ENCODE results near the gene FAM193B. TPM values are rescaled to one million over a fixed set of nuclear protein-coding genes. Genes with fewer than 3 reads are reported as not detected.

FAM193B gene
- total and polyA plus RNA-seq, 9 of the 15 experiments (the other 6 are each of a cell fraction or from before 2014, with no cell fraction given): 4.4 to 76.4 (median 37.3) TPM

DNA sequence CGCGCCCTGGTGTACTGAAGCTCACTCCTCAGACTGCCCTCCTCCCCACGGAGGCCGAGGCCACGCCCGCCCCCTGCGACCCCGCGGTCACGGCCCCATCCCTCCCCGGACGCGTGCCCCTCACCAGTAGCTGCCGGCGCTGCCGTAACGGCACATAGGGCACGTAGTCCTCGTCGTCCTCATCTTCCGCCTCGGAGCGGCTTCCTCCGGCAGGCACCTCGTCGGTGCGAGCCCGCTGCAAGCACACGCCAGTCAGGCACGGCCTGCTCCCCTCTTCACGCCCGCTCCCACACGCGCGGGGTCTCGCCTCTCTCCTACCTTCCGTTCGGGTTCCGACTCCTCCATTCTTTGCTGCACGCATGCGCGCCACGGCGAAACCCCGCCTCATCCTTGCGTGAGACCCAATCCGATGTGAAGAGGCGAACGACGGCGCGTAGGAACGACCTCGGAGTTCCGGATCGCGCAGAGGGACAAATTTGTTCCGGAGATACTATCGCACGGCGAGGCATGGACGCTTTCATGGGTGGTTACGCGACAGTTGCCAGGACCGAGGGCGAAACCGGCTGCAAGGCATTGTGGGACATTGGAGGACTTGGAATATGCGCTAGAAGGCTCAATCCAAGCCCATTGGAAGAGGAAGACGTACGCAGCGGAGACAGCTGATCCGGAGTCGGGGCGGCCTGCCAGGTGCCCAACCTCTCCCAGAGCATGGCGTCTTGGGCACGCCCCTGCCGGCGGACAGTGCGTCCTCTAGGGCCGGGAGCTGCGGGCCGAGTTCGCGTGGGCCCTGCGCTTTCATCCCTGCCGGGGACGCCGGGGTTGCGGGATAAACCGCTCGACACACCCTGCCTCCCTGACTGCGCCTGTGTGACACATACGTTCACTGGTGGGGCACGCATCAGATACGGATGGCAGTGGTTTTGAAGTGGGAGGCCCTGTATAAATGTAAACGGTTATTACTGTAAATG is 37.5 kb downstream of the FAM193B start, which contains the start of gene DDX41 (continued):
- TF ChIP-seq, protein P1, sequence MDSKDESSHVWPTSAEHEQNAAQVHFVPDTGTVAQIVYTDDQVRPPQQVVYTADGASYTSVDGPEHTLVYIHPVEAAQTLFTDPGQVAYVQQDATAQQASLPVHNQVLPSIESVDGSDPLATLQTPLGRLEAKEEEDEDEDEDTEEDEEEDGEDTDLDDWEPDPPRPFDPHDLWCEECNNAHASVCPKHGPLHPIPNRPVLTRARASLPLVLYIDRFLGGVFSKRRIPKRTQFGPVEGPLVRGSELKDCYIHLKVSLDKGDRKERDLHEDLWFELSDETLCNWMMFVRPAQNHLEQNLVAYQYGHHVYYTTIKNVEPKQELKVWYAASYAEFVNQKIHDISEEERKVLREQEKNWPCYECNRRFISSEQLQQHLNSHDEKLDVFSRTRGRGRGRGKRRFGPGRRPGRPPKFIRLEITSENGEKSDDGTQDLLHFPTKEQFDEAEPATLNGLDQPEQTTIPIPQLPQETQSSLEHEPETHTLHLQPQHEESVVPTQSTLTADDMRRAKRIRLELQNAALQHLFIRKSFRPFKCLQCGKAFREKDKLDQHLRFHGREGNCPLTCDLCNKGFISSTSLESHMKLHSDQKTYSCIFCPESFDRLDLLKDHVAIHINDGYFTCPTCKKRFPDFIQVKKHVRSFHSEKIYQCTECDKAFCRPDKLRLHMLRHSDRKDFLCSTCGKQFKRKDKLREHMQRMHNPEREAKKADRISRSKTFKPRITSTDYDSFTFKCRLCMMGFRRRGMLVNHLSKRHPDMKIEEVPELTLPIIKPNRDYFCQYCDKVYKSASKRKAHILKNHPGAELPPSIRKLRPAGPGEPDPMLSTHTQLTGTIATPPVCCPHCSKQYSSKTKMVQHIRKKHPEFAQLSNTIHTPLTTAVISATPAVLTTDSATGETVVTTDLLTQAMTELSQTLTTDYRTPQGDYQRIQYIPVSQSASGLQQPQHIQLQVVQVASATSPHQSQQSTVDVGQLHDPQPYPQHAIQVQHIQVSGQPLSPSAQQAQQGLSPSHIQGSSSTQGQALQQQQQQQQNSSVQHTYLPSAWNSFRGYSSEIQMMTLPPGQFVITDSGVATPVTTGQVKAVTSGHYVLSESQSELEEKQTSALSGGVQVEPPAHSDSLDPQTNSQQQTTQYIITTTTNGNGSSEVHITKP (IDR thresholded peaks at IDR 0.05; ENCODE audit: partially characterized antibody): peak; percentile 63
- no peak for TF ChIP-seq GATAD2B (IDR thresholded peaks at IDR 0.05; ENCODE audit: borderline replicate concordance)
- TF ChIP-seq TCFL5 (CRISPR knock-in tag; conservative IDR thresholded peaks at IDR 0.05): no peak
- TF ChIP-seq, protein P2, sequence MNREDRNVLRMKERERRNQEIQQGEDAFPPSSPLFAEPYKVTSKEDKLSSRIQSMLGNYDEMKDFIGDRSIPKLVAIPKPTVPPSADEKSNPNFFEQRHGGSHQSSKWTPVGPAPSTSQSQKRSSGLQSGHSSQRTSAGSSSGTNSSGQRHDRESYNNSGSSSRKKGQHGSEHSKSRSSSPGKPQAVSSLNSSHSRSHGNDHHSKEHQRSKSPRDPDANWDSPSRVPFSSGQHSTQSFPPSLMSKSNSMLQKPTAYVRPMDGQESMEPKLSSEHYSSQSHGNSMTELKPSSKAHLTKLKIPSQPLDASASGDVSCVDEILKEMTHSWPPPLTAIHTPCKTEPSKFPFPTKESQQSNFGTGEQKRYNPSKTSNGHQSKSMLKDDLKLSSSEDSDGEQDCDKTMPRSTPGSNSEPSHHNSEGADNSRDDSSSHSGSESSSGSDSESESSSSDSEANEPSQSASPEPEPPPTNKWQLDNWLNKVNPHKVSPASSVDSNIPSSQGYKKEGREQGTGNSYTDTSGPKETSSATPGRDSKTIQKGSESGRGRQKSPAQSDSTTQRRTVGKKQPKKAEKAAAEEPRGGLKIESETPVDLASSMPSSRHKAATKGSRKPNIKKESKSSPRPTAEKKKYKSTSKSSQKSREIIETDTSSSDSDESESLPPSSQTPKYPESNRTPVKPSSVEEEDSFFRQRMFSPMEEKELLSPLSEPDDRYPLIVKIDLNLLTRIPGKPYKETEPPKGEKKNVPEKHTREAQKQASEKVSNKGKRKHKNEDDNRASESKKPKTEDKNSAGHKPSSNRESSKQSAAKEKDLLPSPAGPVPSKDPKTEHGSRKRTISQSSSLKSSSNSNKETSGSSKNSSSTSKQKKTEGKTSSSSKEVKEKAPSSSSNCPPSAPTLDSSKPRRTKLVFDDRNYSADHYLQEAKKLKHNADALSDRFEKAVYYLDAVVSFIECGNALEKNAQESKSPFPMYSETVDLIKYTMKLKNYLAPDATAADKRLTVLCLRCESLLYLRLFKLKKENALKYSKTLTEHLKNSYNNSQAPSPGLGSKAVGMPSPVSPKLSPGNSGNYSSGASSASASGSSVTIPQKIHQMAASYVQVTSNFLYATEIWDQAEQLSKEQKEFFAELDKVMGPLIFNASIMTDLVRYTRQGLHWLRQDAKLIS (CRISPR knock-in tag; IDR thresholded peaks at IDR 0.05): peak; percentile 61; the same call in 1 of the 2 replicates
- peak; percentile 64 for TF ChIP-seq RBM22 (IDR thresholded peaks at IDR 0.05; ENCODE audit: low read depth, low read length, poor library complexity, severe bottlenecking)
- TF ChIP-seq ATF4 (CRISPR knock-in tag; IDR thresholded peaks at IDR 0.05): peak; percentile 23; the same call in 1 of the 2 replicates
- TF ChIP-seq GABPA (tag; conservative IDR thresholded peaks at IDR 0.05; ENCODE audit: low read depth): peak; percentile 52
- no peak for TF ChIP-seq ZBTB34 (CRISPR knock-in tag; IDR thresholded peaks at IDR 0.05)
- peak; percentile 83 for TF ChIP-seq POLR2B (IDR thresholded peaks at IDR 0.05; ENCODE audit: low read depth, partially characterized antibody)
- peak; percentile 65 for TF ChIP-seq PCBP1 (IDR thresholded peaks at IDR 0.05; ENCODE audit: low read depth, low read length, poor library complexity, severe bottlenecking)
- TF ChIP-seq EGR1 (conservative IDR thresholded peaks at IDR 0.05): peak; percentile 9; the same call in 1 of the 2 replicates
- TF ChIP-seq GTF2A2 (tag; IDR thresholded peaks at IDR 0.05): no peak
- no peak for TF ChIP-seq THRAP3 (IDR thresholded peaks at IDR 0.05; ENCODE audit: borderline replicate concordance)
- TF ChIP-seq EP300 (IDR thresholded peaks at IDR 0.05; ENCODE audit: low read length): peak; percentile 67
- no peak for TF ChIP-seq PPARD (CRISPR knock-in tag; IDR thresholded peaks at IDR 0.05)
- no peak for TF ChIP-seq ZNF764 (CRISPR knock-in tag; IDR thresholded peaks at IDR 0.05; ENCODE audit: low read depth)
- TF ChIP-seq SMAD3 (CRISPR knock-in tag; conservative IDR thresholded peaks at IDR 0.05): no peak

Data from K562 (cell line).